Thyroid gland (tissue), 4 donors: ENCODE data around the gene TRPV3.

ENCODE experiments used
- CTCF ChIP-seq, 6 experiments: fragments of 200-600 bp in 3 of 6; fragments of 450-650 bp in 3 of 6; sonication (generic) in 3 of 6; IDR thresholded peaks; one replicate each; pipeline ENCODE4 v1.5.1; 2016 to 2019; ENCODE audit warnings: antibody characterized with exemption in 6 of 6, mild to moderate bottlenecking in 2 of 6, inconsistent platforms in 1 of 6, moderate library complexity in 1 of 6
- POLR2A ChIP-seq, 2 donors: fragments of 450-650 bp; IDR thresholded peaks; one replicate each; pipeline ENCODE4 v1.6.1; 2017; ENCODE audit warnings: antibody characterized with exemption in 2 of 2, mild to moderate bottlenecking in 2 of 2, moderate library complexity in 1 of 2

GRCh38 chr17:3524024-3524423 lies 33.6 kb downstream of the TRPV3 start:
- TF ChIP-seq CTCF (IDR thresholded peaks at IDR 0.05) (no peak), POLR2A (IDR thresholded peaks at IDR 0.05) (no peak)
